ENCODE data around the gene SFT2D1.

Gene SFT2D1

GRCh38 chr6:166277018-166277417 lies 65.3 kb downstream of the SFT2D1 start:
- TF ChIP-seq, protein P1, sequence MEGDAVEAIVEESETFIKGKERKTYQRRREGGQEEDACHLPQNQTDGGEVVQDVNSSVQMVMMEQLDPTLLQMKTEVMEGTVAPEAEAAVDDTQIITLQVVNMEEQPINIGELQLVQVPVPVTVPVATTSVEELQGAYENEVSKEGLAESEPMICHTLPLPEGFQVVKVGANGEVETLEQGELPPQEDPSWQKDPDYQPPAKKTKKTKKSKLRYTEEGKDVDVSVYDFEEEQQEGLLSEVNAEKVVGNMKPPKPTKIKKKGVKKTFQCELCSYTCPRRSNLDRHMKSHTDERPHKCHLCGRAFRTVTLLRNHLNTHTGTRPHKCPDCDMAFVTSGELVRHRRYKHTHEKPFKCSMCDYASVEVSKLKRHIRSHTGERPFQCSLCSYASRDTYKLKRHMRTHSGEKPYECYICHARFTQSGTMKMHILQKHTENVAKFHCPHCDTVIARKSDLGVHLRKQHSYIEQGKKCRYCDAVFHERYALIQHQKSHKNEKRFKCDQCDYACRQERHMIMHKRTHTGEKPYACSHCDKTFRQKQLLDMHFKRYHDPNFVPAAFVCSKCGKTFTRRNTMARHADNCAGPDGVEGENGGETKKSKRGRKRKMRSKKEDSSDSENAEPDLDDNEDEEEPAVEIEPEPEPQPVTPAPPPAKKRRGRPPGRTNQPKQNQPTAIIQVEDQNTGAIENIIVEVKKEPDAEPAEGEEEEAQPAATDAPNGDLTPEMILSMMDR (IDR thresholded peaks at IDR 0.05): no peak
- H3K36me3 Mint-ChIP-seq (ENCODE audit: low read depth): no peaks in the 10 kb centered on the region
- H3K4me1 Mint-ChIP-seq: peaks cover 4% of the 10 kb centered on the region
- no peak overlapping the region for H3K27ac Mint-ChIP-seq
- H3K4me3 Mint-ChIP-seq: no peak overlapping the region
- H3K27me3 Mint-ChIP-seq (ENCODE audit: low read depth, poor library complexity): peaks cover 26% of the 10 kb centered on the region
- no peak for DNase-seq
- no peaks in the 10 kb centered on the region for H3K9me3 Mint-ChIP-seq

- H3K27ac Mint-ChIP-seq: no peak overlapping the region
- peak; percentile 88 for DNase-seq
- H3K9me3 Mint-ChIP-seq: no peaks in the 10 kb centered on the region
- H3K36me3 Mint-ChIP-seq (ENCODE audit: low read depth): no peaks in the 10 kb centered on the region
- H3K27me3 Mint-ChIP-seq (ENCODE audit: low read depth, poor library complexity): peaks cover 16% of the 10 kb centered on the region
- TF ChIP-seq, protein P1 (IDR thresholded peaks at IDR 0.05): peak; percentile 99
- H3K4me3 Mint-ChIP-seq: no peak overlapping the region
- peaks cover 4% of the 10 kb centered on the region for H3K4me1 Mint-ChIP-seq
Measured at GRCh38 chr6:166275714-166276166, 66.6 kb downstream of the SFT2D1 start.

DNA sequence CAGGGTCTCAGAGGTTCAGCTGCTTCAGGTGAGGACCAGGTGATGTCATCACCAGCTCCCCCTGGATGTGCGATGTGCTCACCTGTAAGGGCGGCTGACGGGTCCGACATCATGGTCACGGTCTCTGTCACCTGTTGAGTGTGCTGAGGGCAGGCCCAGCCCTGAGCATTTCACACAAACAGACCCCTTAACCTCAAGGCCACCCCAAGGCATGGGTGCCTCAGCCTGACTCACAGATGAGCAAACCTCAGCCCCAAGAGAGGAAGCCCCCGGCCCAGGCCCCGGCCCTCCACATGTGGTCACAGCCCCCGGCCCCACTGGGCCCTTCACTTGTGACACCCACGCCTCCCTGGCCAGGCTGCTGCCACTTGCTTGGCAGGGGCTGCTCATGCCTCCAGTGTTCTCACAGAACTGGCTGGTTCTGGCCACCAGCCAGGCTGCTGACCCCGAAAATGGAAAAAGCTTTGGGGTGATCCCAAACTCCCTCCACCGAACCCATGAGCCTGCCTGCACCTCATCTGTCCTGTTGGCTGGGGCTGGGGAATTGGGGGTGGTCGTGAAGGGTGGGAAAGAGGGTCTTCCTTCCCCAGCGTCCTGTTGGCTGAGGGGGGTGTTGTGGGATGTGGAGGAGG lies 67.5 kb downstream of the SFT2D1 start:
- no peak for DNase-seq
- Mint-ChIP-seq H3K27me3 (ENCODE audit: low read depth, poor library complexity) (peaks cover 13% of the 10 kb centered on the region), H3K4me1 (peaks cover 4% of the 10 kb centered on the region), H3K9me3 (no peaks in the 10 kb centered on the region), H3K27ac (no peak overlapping the region), H3K4me3 (no peak overlapping the region), H3K36me3 (ENCODE audit: low read depth) (no peaks in the 10 kb centered on the region)
- TF ChIP-seq, protein P1 (IDR thresholded peaks at IDR 0.05): no peak

- no peak overlapping the region for H3K27ac Mint-ChIP-seq
- TF ChIP-seq, protein P1 (IDR thresholded peaks at IDR 0.05): no peak
Measured at GRCh38 chr6:166274163-166274562, 68.2 kb downstream of the SFT2D1 start.

GRCh38 chr6:166271376-166271765 lies 71.0 kb downstream of the SFT2D1 start:
- Mint-ChIP-seq H3K4me3 (no peak overlapping the region), H3K27me3 (ENCODE audit: low read depth, poor library complexity) (peaks cover 31% of the 10 kb centered on the region), H3K4me1 (peaks cover 18% of the 10 kb centered on the region), H3K27ac (no peak overlapping the region), H3K36me3 (ENCODE audit: low read depth) (no peaks in the 10 kb centered on the region), H3K9me3 (no peaks in the 10 kb centered on the region)
- TF ChIP-seq, protein P1 (IDR thresholded peaks at IDR 0.05): no peak
- DNase-seq: no peak

More at GRCh38 chr6:166274163-166274562, 68.2 kb downstream of the SFT2D1 start:
- Mint-ChIP-seq H3K4me3 (no peak overlapping the region), H3K27me3 (ENCODE audit: low read depth, poor library complexity) (peaks cover 15% of the 10 kb centered on the region), H3K9me3 (no peaks in the 10 kb centered on the region), H3K4me1 (peaks cover 4% of the 10 kb centered on the region), H3K36me3 (ENCODE audit: low read depth) (no peaks in the 10 kb centered on the region)
- no peak for DNase-seq
